HG02623 (cell line): ENCODE measurements around the gene TARS3.

ENCODE experiments used
- ATAC-seq: cut with Tn5 transposase; IDR thresholded peaks from one replicate; pipeline ENCODE4 v1.9.1; 2021; ENCODE audit warnings: moderate library complexity; ENCODE audit not compliant: unreplicated experiment

TARS3 gene

DNA sequence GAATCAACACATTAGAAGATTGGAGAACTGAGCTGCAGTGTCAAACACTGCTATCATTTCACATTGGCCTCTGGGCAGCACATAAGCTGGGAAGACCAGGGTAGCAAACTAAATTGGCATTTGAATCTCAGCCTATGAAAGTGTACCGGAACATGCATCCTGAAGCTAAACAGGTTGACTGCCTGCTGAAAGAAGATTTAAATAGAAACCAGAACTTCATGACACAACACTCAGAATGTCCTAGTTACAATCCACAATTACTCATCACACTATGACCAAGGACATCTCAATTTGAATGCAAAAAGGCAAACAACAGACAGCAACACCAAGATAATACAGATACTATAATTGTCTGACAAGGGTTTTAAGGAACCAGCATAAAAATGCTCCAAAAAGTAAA lies 98.3 kb downstream of the TARS3 start:
- no peak for ATAC-seq

DNA sequence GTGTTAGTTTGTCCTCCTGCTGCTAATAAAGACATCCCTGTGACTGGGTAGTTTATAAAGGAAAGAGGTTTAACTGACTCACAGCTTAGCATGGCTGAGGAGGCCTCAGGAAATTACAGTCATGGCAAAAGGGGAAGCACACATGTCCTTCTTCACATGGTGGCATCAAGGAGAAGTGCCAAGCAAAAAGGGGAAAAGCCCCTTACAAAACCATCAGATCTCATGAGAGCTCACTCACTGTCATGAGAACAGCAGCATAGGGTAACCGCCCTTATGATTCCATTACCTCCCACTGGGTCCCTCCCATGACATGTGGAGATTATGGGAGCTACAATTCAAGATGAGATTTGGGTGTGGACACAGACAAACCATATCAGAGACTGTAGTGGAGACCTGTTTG lies 99.1 kb downstream of the TARS3 start:
- no peak for ATAC-seq

DNA sequence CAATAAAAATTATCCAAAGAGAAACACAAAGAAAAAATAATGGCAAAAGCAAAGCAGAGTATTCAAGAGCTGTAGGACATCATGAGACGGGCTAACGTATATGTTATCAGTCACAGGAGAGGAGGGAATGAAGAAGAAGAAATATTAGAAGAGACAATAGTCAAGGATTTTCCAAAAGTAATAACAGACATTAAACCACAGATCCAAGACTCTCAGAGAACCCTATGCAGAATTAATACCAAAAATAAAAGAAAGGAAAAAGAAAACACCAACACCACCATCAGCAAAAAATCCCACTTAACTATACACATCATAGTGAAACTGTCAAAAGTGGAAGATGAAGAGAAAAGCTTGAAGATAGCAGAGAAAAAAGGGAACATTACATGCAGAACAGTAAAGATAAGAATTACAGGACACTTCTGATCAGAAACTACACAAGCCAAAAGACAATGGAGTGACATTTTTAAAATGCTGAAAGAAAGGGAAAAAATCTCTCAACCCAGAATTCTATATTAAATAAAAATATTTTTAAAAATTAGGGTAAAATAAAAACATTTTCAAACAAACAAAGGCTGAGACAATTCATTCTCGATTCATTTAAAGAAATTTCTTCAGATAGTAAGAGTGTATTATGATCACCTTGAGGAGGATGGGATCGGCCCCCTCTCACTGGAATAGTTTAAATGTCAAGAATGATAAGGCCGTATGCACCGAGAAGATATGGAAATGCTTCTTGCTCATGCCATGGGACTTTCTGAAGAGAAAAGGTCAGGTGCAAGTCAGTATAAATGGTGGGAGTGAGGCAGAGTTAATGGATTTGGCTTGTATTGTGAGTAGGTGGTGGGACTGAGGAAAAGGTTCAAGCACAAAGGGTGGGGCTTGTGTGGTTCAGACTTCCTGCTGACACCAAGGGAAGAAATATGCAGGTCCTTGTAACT lies 100.6 kb downstream of the TARS3 start:
- no peak for ATAC-seq

GRCh38 chr15:101621961-101622360 lies 102.3 kb downstream of the TARS3 start:
- ATAC-seq, result no peak

DNA sequence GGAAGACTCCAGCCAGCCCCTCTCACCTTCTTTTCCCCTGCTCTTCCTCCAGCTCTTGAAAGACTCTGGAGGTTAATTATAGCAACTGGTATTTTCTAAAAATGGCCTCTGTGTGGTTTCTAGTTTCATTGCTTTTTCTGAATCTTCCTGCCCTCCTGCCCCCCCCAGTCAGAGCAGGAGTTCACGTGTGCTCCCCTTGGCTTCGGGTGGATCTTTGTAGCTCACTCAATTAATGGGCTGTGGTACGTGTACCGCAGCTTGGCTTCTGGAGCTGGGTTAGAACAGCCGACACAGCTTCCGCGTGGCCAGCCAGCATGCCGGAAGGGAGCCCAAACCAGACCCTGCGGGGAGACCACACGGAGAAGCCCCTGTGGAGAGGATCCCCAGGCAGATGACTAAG lies 103.6 kb downstream of the TARS3 start:
- ATAC-seq, result no peak

DNA sequence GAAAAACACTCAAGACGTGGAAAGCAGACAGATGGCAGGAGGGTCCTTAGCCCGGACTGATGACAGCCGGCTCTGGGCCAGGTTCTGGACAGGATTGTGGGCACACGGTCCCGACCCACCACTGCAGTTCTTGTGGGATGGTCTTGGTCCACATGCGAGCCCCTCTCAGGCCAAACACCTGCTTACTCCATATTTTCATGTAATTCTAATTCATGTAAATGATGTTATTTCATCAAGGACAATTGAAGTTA lies 104.7 kb downstream of the TARS3 start:
- no peak for ATAC-seq

- ATAC-seq, result no peak
Measured at GRCh38 chr15:101618851-101619614, 105.2 kb downstream of the TARS3 start.

- ATAC-seq, result no peak
Measured at GRCh38 chr15:101618076-101618475, 106.2 kb downstream of the TARS3 start.

DNA sequence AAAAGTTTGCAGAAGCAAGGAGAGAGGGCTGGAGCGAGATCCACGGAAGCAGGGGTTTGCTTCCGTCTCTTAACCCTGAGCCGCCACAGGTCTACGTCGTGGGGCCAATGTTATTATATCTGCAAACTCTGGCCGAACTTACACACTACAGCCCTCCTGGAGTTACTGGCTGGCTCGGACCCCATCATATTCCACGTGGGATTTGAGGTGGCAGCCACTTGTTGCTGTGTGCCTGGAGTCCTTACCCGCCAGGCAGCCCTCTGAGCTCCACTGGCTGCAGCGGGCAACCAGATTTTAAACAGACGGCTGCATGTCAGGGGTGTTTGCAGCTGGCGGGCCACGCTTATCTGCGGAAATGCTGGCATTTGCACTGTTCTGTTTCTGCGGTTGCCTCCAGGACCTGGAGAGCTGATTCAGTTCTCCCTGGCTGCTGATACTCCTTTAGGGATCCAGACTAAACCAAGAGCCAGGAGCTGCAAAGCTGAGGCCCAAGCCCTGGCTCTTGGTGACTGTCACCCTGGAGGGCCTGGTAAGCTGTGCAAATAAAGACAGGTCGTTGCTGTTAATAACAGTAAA lies 106.8 kb downstream of the TARS3 start:
- no peak for ATAC-seq

- ATAC-seq, result no peak
Measured at GRCh38 chr15:101615986-101616848, 108.1 kb downstream of the TARS3 start.

DNA sequence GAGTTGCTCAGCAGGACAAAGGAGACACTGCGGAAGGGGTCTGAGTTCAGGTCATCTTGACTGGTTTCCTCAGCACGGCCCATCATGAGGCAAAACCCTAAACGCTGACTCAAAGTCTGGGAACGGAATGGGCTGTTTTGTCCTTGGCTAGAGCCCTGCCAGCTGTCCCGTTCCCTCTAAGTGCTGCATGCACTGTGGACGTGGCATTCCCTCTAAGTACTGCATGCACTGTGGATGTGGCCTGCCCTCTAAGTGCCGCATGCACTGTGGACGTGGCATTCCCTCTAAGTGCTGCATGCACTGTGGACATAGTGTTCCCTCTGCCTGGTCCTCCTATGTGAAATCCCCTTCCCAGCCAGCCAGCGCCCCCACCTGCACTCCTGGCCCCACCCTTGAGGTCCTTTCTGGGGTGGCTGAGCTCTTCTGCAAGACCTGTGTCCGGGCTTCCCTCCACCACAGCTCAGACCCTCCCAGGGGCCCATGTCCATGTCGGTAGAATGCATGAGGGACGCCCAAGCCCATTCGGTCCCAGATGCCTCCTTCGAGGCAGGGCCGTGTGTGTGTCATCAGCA lies 108.8 kb downstream of the TARS3 start:
- no peak for ATAC-seq

DNA sequence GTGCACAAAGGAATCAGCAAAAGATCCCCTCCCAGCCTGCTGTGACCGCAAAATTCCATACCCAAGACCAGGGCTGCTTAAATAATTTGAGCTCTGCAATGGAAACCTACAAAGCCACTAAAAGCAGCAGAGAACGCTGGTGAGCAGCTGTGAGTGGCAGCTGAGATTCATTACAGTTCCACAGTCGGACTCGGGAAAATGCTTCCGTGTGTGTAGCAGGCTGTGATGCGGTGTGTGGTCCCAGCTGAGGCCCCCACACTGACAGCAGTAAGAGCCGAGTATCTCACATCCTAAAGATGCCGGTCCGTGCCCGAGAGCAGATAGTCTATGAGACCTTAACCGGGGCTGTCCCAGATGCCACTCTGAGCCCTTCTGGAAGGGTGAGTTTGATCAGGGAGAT lies 109.5 kb downstream of the TARS3 start:
- no peak for ATAC-seq

- no peak for ATAC-seq
Measured at GRCh38 chr15:101614001-101614585, 110.2 kb downstream of the TARS3 start.

DNA sequence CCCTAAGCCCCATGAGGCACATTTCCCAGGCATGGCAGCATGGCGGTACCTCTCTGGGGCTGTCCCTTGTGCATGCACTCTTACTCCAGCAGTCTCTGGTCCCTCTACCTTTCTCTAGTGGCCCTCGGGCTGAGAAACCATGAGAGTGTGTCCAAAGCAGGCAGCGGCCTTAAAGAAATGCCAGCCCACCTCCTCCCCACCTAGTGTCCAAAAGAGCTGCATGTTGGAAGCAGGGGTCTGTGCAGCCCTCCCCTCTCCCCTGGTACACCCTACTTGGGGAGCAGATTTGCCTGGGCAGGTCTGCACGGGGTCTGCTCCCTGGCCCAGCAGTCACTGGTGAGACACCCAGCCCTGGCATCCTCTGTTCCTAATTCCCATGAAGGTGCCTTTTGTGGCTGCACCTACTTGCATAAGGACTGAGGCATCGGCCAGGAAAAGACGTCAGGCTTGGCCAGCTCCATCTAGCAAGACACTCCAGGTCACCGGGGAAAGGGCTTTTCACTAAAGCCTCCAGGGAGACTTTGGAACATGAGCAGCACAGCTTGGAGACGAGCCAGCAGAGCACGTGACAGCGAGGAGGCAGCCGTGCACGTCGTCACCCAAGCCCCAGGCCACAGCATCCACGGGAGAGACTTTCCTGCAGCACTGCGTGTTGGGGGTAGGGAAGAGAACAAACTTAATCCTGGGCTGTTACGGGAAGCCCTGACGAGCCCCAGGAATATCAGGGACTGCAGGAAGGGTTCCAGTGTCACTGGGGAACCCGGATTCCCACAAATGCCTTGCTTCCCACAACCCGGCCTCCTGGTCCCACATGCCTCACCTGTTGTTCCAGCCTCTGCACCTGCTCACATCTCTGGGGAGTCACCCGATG lies 110.9 kb downstream of the TARS3 start:
- no peak for ATAC-seq

- ATAC-seq, result no peak
Measured at GRCh38 chr15:101612676-101613075, 111.6 kb downstream of the TARS3 start.

GRCh38 chr15:101611580-101612299 lies 112.5 kb downstream of the TARS3 start:
- ATAC-seq, result no peak

- no peak for ATAC-seq
Measured at GRCh38 chr15:101611007-101611406, 113.3 kb downstream of the TARS3 start.

DNA sequence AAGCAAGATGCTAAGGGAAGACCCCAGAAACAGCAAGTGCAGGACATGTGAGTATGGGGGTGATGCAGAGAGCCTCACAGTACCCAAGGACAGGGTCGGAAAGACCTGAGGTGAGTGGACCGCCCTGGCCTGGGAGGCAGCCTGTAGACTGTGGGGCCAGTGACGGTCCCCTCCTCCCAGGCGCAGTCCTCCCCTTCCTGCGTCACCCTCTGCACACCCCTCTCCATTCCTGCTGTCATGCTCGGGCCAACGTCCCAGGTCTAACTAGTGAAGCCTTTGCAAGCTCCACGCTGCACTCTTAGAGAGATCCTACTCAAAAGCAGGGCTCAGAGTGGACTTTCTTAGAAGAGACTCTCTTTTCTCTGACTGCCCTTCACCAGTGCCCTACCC lies 113.7 kb downstream of the TARS3 start:
- ATAC-seq, result no peak
